HG02970 (cell line): Measurements from ENCODE around the gene RRP36.
"Not testable (repeated sequence)": the region's sequence is repeated elsewhere in the genome, so short reads cannot be mapped to it uniquely, and the experiment has no call there.

ENCODE experiments used
- ATAC-seq: cut with Tn5 transposase; IDR thresholded peaks from one replicate; pipeline ENCODE4 v1.9.1; 2021; ENCODE audit warnings: mild to moderate bottlenecking, moderate library complexity, moderate number of reproducible peaks; ENCODE audit not compliant: unreplicated experiment, low FRiP score

RRP36 gene, protein sequence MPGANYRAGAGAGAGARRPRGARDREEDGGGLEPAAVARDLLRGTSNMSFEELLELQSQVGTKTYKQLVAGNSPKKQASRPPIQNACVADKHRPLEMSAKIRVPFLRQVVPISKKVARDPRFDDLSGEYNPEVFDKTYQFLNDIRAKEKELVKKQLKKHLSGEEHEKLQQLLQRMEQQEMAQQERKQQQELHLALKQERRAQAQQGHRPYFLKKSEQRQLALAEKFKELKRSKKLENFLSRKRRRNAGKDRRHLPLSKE

GRCh38 chr6:43021270-43022047 lies at the start of gene RRP36:
Gene RRP36, plus strand, starts transcription at chr6:43021623. Its CDS starts 32 bp downstream, at chr6:43021655.
- ATAC-seq, result no peak

GRCh38 chr6:42971746-42972327 lies 49.6 kb upstream of the RRP36 start:
- ATAC-seq, result no peak

DNA sequence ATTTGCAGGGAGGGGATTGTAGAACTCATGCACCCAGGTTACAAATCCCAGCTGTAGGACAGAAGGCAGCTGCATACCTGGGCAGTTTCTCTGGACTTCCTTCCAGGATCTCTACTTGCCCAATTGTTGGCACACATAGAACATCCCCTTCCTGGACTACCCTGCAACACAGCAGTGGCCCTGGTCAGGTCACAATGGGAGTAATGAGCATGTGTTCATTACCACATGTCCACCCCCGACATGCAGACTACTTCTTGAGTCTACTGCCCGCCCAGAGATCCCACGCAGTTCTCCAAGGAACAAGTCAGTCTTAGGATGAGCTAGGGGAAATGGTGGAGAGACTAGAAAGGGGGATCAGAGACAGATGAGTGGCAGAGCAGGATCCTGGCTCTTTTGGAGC lies 47.5 kb upstream of the RRP36 start:
- ATAC-seq, result no peak

- no peak for ATAC-seq
Measured at GRCh38 chr6:42974919-42975505, 46.4 kb upstream of the RRP36 start.

GRCh38 chr6:42978487-42978838 lies 43.0 kb upstream of the RRP36 start:
- no peak for ATAC-seq

DNA sequence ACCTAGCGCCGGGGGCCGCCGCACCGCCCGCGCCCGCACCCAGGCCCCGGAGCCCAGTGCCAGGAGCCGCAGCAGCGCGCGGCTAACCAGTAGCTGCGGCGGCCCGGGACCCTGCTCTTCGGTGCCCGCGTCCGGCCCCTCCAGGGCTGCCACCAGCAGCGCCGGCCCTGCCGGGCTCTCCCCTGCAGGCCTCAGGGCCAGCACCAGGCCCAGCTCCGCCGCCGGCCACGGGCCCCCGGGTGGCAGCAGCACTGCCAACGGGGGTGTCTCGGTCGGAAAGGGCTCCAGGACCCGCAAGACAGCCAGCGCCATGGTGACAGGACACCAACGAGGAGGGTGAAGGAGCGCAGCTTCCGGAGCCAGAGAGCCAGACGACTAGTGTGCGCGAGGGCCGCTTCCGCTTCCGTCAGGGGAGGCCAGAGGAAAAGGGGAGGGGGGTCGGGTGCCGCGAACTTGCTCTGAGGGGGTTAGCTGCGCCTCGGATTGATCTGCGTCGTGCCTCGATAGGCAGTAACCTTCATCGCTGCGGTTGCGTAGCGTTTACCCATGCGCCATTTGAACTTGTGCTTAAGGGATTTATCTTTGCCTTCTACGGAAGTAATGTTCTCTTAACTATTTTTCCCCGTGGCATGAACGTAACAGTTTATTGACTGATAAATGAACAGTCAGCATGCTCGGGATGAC lies 42.4 kb upstream of the RRP36 start, which contains the start of gene PEX6:
Gene PEX6 (minus strand): TSS at position 343 of the 684 bp plus-strand sequence. CDS start 31 bp downstream, at position 312.
- ATAC-seq, result peak; percentile 87

DNA sequence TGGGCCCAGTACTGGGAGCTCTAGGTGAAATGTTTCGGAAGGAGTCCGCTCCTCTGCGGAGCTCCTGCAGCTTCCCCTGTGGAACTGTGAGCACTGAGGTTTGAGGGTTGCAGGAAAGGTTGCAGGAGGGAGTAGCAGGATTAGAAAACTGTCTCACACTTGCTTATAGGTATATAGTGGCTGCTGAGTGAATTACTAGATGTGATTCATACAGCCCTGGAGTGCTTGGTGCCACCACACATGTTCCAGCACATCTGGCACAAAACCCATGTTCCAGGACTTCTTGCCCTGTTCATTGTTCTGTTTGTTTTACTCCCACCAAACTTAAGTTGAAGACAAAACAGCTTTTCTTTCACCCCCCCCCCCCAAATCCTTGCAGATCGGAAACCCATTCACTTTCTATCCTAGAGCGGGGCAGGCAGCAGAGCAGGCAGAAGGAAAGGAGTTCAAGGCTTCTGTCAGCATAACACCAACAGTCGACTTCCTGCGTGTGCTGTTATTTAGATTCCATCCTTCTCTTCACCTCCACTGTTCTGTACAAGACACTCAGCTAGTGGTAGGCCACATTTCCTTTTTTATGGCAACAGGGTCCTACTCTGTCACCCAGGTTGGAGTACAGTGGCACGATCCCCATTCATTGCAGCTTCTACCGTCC lies 41.8 kb upstream of the RRP36 start:
- no peak for ATAC-seq

GRCh38 chr6:42981836-42982235 lies 39.6 kb upstream of the RRP36 start:
- ATAC-seq, result no peak

DNA sequence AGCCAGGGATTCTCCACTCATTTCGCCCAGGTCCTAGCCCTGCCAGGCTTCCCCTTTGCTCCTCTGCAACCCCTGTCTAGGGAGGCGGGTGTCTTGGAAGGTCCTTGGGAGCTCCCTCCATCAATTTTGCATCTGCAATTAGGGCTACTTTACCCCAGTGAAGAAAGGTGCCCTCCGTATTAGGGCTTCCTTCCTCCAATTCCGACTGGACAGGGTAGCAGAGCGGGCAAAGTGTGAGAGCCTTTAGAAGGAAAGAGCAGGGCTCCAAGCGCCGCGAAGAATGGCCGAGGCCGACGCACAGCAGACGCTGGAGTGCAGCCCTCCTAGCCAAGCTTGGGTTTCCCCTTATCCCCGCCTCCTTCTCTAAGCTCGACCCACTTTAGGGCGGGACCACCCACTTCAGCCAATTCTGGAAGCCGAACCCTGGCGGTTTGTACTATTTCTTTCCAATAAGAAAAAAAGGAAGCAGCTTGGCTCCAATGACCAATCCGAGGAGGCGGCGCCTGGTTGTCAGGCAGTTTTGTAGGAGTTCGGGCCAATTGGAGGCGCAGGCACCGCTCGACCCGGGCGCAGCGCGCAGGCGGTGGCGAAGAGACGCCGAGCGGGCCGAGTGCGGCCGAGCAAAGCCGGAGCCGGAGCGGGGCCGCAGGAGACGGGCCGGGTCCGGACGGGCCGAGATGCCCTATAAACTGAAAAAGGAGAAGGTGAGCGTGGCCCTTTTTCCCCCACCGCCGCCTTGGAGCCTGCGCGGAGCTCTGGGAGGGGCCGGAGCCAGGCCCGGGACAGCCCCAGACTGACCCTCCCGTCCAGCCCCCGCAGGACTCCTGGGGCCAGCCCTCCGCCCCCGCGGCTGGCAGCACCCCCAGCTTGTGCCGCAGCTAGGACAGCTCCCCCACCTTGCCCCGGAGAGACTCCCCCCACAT lies 37.2 kb upstream of the RRP36 start, which contains the start of gene PPP2R5D:
Gene PPP2R5D (plus strand): TSS at position 570 of the 923 bp plus-strand sequence. CDS start 108 bp downstream, at position 678.
- ATAC-seq, result peak; percentile 94

DNA sequence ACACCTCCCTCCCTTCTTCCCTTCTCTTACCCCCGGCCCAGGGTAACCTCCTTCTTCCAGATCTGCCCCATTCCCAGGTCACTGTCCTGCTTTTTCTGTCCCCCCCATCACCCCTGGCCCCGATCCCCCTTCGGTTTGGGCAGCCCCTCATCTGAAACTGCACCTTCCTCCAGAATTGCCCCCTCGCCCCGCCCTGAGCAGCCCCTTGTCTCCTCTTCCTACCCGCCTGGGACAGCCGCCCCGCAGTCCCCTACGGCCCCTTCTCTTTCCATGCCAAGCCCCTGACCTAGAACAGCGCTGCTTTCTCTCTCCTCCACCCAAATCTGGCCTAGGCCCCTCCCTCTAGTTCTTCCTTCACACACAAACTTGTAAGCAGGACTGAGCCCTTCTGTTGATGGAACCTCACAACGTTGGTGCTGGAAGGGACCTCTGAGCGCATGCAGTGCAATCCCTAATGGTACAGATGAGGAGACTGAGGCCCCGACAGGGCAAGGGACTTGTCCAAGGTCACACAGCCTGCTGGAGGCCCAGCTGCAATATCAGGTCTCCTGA lies 36.4 kb upstream of the RRP36 start:
- no peak for ATAC-seq

DNA sequence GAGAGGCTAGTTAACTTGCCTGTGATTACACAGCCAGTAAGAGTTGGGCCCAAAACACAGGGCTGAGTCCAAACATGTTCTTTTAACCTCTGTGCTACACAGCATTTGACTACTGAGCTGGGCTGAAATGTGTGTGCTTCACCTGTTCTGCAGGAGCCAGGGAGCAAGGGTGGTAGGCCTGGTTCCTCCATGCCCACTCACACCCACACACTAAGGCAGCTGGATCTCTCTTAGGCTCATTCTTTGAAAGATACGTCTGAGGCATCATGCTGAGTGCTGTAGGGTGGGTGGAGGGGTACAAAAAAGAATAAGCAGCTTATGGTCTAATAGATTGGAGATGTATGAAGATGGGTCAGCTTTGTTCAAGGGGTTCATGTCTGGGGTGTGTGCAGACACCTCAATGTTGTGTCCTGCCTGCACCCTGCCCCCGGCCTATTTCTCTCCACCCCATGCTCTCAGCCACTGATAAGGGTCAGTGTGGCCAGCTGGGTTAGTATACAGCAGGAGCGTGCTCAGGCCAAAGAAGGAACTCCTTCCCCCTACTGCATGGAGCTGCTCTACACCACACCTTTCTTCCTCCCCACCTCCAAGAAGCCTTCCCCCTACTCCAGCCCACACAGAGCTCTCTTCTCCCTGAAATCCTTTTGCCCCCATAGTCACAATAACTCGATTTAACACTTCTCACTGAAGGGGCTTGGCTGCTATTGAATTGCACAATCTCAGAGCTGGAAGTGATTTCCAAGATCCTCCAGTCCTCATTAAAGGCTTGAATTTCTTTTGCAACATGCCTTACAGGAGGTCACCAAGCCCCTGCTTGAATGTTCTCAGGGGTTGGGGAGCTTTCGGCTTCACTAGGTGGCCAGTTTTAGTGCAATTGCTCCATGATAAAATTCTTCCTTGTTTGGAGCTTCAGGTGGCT lies 33.6 kb upstream of the RRP36 start:
- no peak for ATAC-seq

DNA sequence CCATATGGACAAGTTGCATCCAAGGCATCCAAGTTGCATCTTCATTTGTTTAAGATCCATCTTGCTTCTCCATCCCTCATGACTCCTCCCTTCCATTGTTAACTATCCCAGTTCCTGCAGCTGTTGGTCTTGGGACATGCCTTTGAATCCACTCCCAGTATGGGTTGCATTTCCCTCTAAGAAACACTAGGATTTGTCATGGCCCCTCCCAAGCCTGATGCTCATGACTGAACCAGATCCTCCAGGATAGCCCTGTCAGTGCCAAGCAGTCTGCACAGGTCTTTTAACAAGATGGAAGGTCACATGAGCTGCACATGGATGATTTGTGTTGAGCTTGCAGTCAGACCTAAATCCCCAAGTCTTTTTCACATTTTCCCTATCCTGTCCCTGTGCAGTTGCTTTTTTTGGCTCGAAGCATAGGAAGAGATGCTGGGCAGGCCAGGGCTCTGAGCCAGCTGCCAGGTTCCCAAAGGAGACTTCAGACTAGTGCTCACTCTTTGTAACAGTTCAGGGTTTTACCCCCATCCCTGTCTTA lies 32.9 kb upstream of the RRP36 start:
- ATAC-seq, result no peak

GRCh38 chr6:42989923-42990322 lies 31.5 kb upstream of the RRP36 start:
- no peak for ATAC-seq

GRCh38 chr6:42993445-42993844 lies 28.0 kb upstream of the RRP36 start:
- ATAC-seq, result no peak

GRCh38 chr6:42996513-42996912 lies 24.9 kb upstream of the RRP36 start:
- ATAC-seq, result no peak

DNA sequence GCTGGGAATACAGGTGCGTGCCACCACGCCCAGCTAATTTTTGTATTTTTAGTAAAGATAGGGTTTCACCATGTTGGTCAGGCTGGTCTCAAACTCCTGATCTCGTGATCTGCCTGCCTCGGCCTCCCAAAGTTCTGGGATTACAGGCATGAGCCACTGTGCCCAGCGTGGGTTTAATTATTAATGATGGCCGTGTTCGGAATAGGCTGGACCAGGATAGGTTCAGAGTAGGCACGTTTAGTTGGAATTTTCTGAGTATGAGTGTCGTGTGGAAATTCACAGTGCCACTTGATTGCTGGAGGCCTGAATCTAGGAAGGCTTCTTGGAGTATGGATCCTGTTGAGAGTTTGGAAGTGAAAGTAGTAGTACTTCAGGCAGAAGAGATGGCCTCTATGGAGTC lies 23.2 kb upstream of the RRP36 start:
- not testable (repeated sequence) for ATAC-seq

GRCh38 chr6:43001843-43002242 lies 19.6 kb upstream of the RRP36 start:
- ATAC-seq, result no peak
